K562 (cell line): Measurements from ENCODE around the gene SLC16A2. TPM values are rescaled to one million over a fixed set of nuclear protein-coding genes. Genes with fewer than 3 reads are reported as not detected.

Source experiments
- ATAC-seq: fragments of 200-7000 bp; cut with Tn5 transposase; 3 replicates; pipeline ENCODE4 v1.9.1; 2020; ENCODE audit warnings: moderate library complexity
- BruUV-seq: library from RNA; stranded (reverse); fragments of 400-500 nt; replicated peaks from 2 replicates; lab custom pipeline; 2021; lab: Mats Ljungman, UMichigan
- CTCF ChIA-PET: fragments of 300-600 bp; formaldehyde crosslinking; extraction: SDS; loops from one replicate; lab custom pipeline; 2021; ENCODE audit warnings: low intra/inter-chr PET ratio; lab: Yijun Ruan, JAX
- POLR2A ChIA-PET: fragments of 300-600, 350-650 bp; sonication (Branson Sonifier 250); formaldehyde crosslinking; extraction: SDS; loops from one replicate; lab custom pipeline; 2021; ENCODE audit warnings: antibody characterized with exemption, inconsistent platforms; lab: Yijun Ruan, JAX
- DNase-seq, 4 experiments: peaks; one replicate each; pipeline versions ENCODE4 v3.0.0 to v3.0.0-alpha.2; 2011 to 2018; ENCODE audit warnings: low spot score in 3 of 4, mixed read lengths in 3 of 4; ENCODE audit errors: extremely low read depth in 1 of 4
- FAIRE-seq: peaks from 2 replicates; lab custom pipeline; 2011; peaks lifted over from hg19 to GRCh38; lab: Jason Lieb, UNC
- H2AFZ ChIP-seq: 2 replicates; pipeline ENCODE4 v1.6.0; 2011; ENCODE audit warnings: low read depth, low read length, control low read depth, inconsistent platforms
- H3K27ac ChIP-seq: fragments of 200-600 bp; 3 replicates; pipeline ENCODE4 v1.8.0; 2011; ENCODE audit warnings: low read depth, mild to moderate bottlenecking, control low read depth, inconsistent platforms, low read length, moderate library complexity, mixed read lengths; ENCODE audit errors: extremely low read depth
- H3K27me3 ChIP-seq, 2 experiments: fragments of 300-600 bp in 1 of 2; 2 replicates in 1 of 2; 3 replicates in 1 of 2; pipeline versions ENCODE4 v1.6.0 to v1.8.0; 2011; ENCODE audit warnings: inconsistent platforms in 2 of 2, low read length in 2 of 2, mild to moderate bottlenecking in 1 of 2, mixed read lengths in 1 of 2, moderate library complexity in 1 of 2; ENCODE audit not compliant: control insufficient read depth in 2 of 2, insufficient read depth in 2 of 2
- H3K36me3 ChIP-seq: fragments of 300-600 bp; 3 replicates; pipeline ENCODE4 v1.8.0; 2011; ENCODE audit warnings: mild to moderate bottlenecking, low read length, inconsistent platforms; ENCODE audit not compliant: control insufficient read depth, insufficient read depth
- H3K4me1 ChIP-seq, 2 experiments: fragments of 200-600 bp in 1 of 2; replicated peaks in 1 of 2; 2 replicates in 1 of 2; 3 replicates in 1 of 2; pipeline versions ENCODE4 v1.5.1 to v1.8.0; 2011; ENCODE audit warnings: inconsistent platforms in 2 of 2, low read length in 2 of 2, mild to moderate bottlenecking in 1 of 2, mixed read lengths in 1 of 2, moderate library complexity in 1 of 2; ENCODE audit not compliant: control insufficient read depth in 2 of 2, insufficient read depth in 2 of 2
- H3K4me2 ChIP-seq: 2 replicates; pipeline ENCODE4 v1.6.1; 2011; ENCODE audit warnings: low read length, control low read depth, inconsistent platforms, mixed read lengths; ENCODE audit not compliant: insufficient read depth
- H3K4me3 ChIP-seq: fragments of 200-600 bp; sonication (generic), shearing (Covaris generic); 2 replicates; pipeline ENCODE4 v1.5.1; 2016; ENCODE audit warnings: control low read depth, inconsistent platforms
- H3K79me2 ChIP-seq: fragments of 200-600 bp; 3 replicates; pipeline ENCODE4 v1.8.0; 2011; ENCODE audit warnings: low read length, inconsistent platforms; ENCODE audit not compliant: control insufficient read depth, insufficient read depth
- H3K9ac ChIP-seq, 2 experiments: 2 replicates each; pipeline versions ENCODE4 v1.6.0 to v1.6.1; 2011; ENCODE audit warnings: low read depth in 2 of 2, low read length in 2 of 2, control low read depth in 1 of 2, inconsistent platforms in 1 of 2, mild to moderate bottlenecking in 1 of 2, mixed read lengths in 1 of 2; ENCODE audit not compliant: insufficient read depth in 1 of 2
- H3K9me1 ChIP-seq: one replicate; pipeline ENCODE4 v1.6.0; 2011; ENCODE audit warnings: inconsistent platforms, mild to moderate bottlenecking, low read length, moderate library complexity; ENCODE audit not compliant: control insufficient read depth, insufficient read depth
- H3K9me3 ChIP-seq: replicated peaks from 2 replicates; pipeline ENCODE4 v1.5.1; 2011; ENCODE audit warnings: low read depth, low read length, inconsistent platforms; ENCODE audit not compliant: control insufficient read depth, insufficient read depth
- H4K20me1 ChIP-seq: replicated peaks from 2 replicates; pipeline ENCODE4 v1.6.1; 2011; ENCODE audit warnings: low read length, inconsistent platforms, mixed read lengths; ENCODE audit not compliant: control insufficient read depth, insufficient read depth
- HDAC8 ChIP-seq: fragments of 450-650 bp; IDR thresholded peaks from 2 replicates; pipeline ENCODE4 v1.6.1; 2016; ENCODE audit warnings: mild to moderate bottlenecking, missing genetic modification characterization, moderate library complexity, missing compliant biosample characterization
- MED1 ChIP-seq: sonication (generic); formaldehyde crosslinking; IDR thresholded peaks from 2 replicates; pipeline ENCODE4 v1.8.1; 2023; ENCODE audit warnings: missing genetic modification reagents, borderline replicate concordance
- NONO ChIP-seq, 2 experiments: fragments of 200-400 bp in 1 of 2; fragments of 450-650 bp in 1 of 2; formaldehyde crosslinking in 1 of 2; IDR thresholded peaks; 2 replicates each; pipeline ENCODE4 v1.6.1; 2017; ENCODE audit warnings: low read depth in 2 of 2, mild to moderate bottlenecking in 2 of 2, moderate library complexity in 2 of 2, low read length in 1 of 2
- TAF7 ChIP-seq: fragments of 450-650 bp; IDR thresholded peaks from 2 replicates; pipeline ENCODE4 v1.6.1; 2016; ENCODE audit warnings: missing genetic modification characterization, missing compliant biosample characterization
- ZC3H8 ChIP-seq: fragments of 450-650 bp; IDR thresholded peaks from 2 replicates; pipeline ENCODE4 v1.6.1; 2017
- ZFP30 ChIP-seq: fragments of 250-450 bp; sonication (Bioruptor Pico); IDR thresholded peaks from 2 replicates; pipeline ENCODE4 v1.8.0; 2022; ENCODE audit warnings: moderate library complexity, mild to moderate bottlenecking, inconsistent platforms, borderline replicate concordance
- WGBS: fragments of 100-300 bp; shearing (Covaris generic); methylation state at CpG from one replicate; pipeline ENCODE4 v1.1.6; 2016; ENCODE audit warnings: low coverage, mixed read lengths; ENCODE audit not compliant: insufficient coverage; ENCODE audit errors: missing lambda C conversion rate; 5-methylcytosine and 5-hydroxymethylcytosine counted together
- in situ Hi-C: fragments of 300-500 bp; cut with MboI; formaldehyde crosslinking; loops from 4 replicates; pipeline ENCODE4 v1.15.0; 2018; ENCODE audit warnings: inconsistent platforms, mixed read lengths
- intact Hi-C: fragments of 100-400 bp; cut with micrococcal nuclease; formaldehyde crosslinking; loops from 2 replicates; pipeline ENCODE4 v1.14.2; 2022
- polyA plus RNA-seq, 8 experiments: library from polyadenylated mRNA; depleted of rRNA in 4 of 8; stranded (reverse) in 5 of 8; unstranded in 3 of 8; fragments of >200 nt; fragmentation: Nextera tagmentation in 2 of 8; fragmentation: Illumina TruSeq in 1 of 8; extraction: Ambion mirVana in 2 of 8; extraction: Trizol in 1 of 8; gene quantifications; 2 replicates each; pipeline versions ENCODE4 v1.2.1 to v1.2.3, GENCODE V29; 2011 to 2014; ENCODE audit warnings: inconsistent platforms in 1 of 8, missing spikeins in 1 of 8
- total RNA-seq, 7 experiments: library from RNA; depleted of rRNA in 6 of 7; stranded (reverse); fragments of >200 nt in 6 of 7; fragmentation: Illumina TruSeq in 2 of 7; extraction: Trizol in 2 of 7; gene quantifications; 2 replicates each; pipeline versions ENCODE4 v1.2.1 to v1.2.3, GENCODE V29; 2011 to 2021; ENCODE audit warnings: low replicate concordance in 1 of 7
- TF ChIP-seq, protein P1 (sequence below), 2 experiments: fragments of 450-650 bp in 1 of 2; sonication (generic) in 1 of 2; formaldehyde crosslinking; conservative IDR thresholded peaks; 2 replicates each; pipeline versions ENCODE4 v1.4.0 to v1.8.1; 2020 to 2022; ENCODE audit warnings: mild to moderate bottlenecking in 1 of 2, missing genetic modification reagents in 1 of 2
- TF ChIP-seq, protein P2 (sequence below): fragments of 250-450 bp; sonication (Bioruptor Pico); IDR thresholded peaks from 2 replicates; pipeline ENCODE4 v1.5.0; 2021
- TF ChIP-seq, protein P3 (sequence below): fragments of 250-450 bp; sonication (Bioruptor Pico); IDR thresholded peaks from 2 replicates; pipeline ENCODE4 v1.5.0; 2022; ENCODE audit warnings: mild to moderate bottlenecking
- TF ChIP-seq, protein P4 (sequence below): sonication (generic); formaldehyde crosslinking; IDR thresholded peaks from 2 replicates; pipeline ENCODE4 v1.8.1; 2023; ENCODE audit warnings: mild to moderate bottlenecking, missing genetic modification reagents

Gene SLC16A2
- total and polyA plus RNA-seq, 9 of the 15 experiments (the other 6 are each of a cell fraction or from before 2014, with no cell fraction given) = 0.07 TPM; not detected in 8

GRCh38 chrX:74521961-74522751 is 100.9 kb downstream of the SLC16A2 start:
- BruUV-seq = no TSS peak
- DNase-seq = no peak
- no peak overlapping the region for H3K4me2 ChIP-seq
- H3K4me1 ChIP-seq = no peaks in the 10 kb centered on the region
- H2AFZ ChIP-seq = no peak overlapping the region
- H3K4me3 ChIP-seq = no peak overlapping the region
- no peaks in the 10 kb centered on the region for H3K9me3 ChIP-seq
- H4K20me1 ChIP-seq = no peaks in the 10 kb centered on the region
- WGBS = 2% methylated on average over 9 of the region's 9 CpGs
- in situ Hi-C loops (no loop called here), intact Hi-C loops (no loop called here)
- no peak for FAIRE-seq
- ChIA-PET CTCF (no interaction called here), POLR2A (no interaction called here)
- no peaks in the 10 kb centered on the region for H3K9me1 ChIP-seq
- H3K36me3 ChIP-seq = no peaks in the 10 kb centered on the region
- TF ChIP-seq NONO (IDR thresholded peaks at IDR 0.05; ENCODE audit: low read depth in 2 of 2, low read length in 1 of 2) (no peak), MED1 (no peak), TAF7 (no peak), HDAC8 (tag) (no peak), ZC3H8 (no peak), ZFP30 (CRISPR knock-in tag) (no peak)
- TF ChIP-seq, protein P1, sequence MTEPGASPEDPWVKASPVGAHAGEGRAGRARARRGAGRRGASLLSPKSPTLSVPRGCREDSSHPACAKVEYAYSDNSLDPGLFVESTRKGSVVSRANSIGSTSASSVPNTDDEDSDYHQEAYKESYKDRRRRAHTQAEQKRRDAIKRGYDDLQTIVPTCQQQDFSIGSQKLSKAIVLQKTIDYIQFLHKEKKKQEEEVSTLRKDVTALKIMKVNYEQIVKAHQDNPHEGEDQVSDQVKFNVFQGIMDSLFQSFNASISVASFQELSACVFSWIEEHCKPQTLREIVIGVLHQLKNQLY (CRISPR knock-in tag; conservative IDR thresholded peaks at IDR 0.05) = no peak
- TF ChIP-seq, protein P2, sequence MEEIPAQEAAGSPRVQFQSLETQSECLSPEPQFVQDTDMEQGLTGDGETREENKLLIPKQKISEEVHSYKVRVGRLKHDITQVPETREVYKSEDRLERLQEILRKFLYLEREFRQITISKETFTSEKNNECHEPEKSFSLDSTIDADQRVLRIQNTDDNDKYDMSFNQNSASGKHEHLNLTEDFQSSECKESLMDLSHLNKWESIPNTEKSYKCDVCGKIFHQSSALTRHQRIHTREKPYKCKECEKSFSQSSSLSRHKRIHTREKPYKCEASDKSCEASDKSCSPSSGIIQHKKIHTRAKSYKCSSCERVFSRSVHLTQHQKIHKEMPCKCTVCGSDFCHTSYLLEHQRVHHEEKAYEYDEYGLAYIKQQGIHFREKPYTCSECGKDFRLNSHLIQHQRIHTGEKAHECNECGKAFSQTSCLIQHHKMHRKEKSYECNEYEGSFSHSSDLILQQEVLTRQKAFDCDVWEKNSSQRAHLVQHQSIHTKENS (CRISPR knock-in tag) = no peak
- TF ChIP-seq, protein P3, sequence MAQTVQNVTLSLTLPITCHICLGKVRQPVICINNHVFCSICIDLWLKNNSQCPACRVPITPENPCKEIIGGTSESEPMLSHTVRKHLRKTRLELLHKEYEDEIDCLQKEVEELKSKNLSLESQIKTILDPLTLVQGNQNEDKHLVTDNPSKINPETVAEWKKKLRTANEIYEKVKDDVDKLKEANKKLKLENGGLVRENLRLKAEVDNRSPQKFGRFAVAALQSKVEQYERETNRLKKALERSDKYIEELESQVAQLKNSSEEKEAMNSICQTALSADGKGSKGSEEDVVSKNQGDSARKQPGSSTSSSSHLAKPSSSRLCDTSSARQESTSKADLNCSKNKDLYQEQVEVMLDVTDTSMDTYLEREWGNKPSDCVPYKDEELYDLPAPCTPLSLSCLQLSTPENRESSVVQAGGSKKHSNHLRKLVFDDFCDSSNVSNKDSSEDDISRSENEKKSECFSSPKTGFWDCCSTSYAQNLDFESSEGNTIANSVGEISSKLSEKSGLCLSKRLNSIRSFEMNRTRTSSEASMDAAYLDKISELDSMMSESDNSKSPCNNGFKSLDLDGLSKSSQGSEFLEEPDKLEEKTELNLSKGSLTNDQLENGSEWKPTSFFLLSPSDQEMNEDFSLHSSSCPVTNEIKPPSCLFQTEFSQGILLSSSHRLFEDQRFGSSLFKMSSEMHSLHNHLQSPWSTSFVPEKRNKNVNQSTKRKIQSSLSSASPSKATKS (CRISPR knock-in tag) = no peak
- TF ChIP-seq, protein P4, sequence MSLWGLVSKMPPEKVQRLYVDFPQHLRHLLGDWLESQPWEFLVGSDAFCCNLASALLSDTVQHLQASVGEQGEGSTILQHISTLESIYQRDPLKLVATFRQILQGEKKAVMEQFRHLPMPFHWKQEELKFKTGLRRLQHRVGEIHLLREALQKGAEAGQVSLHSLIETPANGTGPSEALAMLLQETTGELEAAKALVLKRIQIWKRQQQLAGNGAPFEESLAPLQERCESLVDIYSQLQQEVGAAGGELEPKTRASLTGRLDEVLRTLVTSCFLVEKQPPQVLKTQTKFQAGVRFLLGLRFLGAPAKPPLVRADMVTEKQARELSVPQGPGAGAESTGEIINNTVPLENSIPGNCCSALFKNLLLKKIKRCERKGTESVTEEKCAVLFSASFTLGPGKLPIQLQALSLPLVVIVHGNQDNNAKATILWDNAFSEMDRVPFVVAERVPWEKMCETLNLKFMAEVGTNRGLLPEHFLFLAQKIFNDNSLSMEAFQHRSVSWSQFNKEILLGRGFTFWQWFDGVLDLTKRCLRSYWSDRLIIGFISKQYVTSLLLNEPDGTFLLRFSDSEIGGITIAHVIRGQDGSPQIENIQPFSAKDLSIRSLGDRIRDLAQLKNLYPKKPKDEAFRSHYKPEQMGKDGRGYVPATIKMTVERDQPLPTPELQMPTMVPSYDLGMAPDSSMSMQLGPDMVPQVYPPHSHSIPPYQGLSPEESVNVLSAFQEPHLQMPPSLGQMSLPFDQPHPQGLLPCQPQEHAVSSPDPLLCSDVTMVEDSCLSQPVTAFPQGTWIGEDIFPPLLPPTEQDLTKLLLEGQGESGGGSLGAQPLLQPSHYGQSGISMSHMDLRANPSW = no peak
- no peaks in the 10 kb centered on the region for H3K79me2 ChIP-seq
- no peak overlapping the region for H3K9ac ChIP-seq
- ATAC-seq = no peak
- H3K27me3 ChIP-seq = no peaks in the 10 kb centered on the region
- no peak overlapping the region for H3K27ac ChIP-seq
